HepG2 (cell line): ENCODE data around the gene PABPC1L2B.
"Not testable (repeated sequence)": the region's sequence is repeated elsewhere in the genome, so short reads cannot be mapped to it uniquely, and the experiment has no call there.

Source experiments
- ADNP ChIP-seq: sonication (generic); formaldehyde crosslinking; IDR thresholded peaks from 2 replicates; pipeline ENCODE4 v1.4.0; 2020; ENCODE audit warnings: missing genetic modification reagents
- JDP2 ChIP-seq: sonication (generic); formaldehyde crosslinking; IDR thresholded peaks from 2 replicates; pipeline ENCODE4 v1.8.1; 2022; ENCODE audit warnings: missing genetic modification reagents, borderline replicate concordance
- PHF21A ChIP-seq: sonication (generic); formaldehyde crosslinking; IDR thresholded peaks from 2 replicates; pipeline ENCODE4 v1.5.0; 2020; ENCODE audit warnings: mild to moderate bottlenecking, missing genetic modification reagents
- RXRA ChIP-seq: sonication (generic); formaldehyde crosslinking; IDR thresholded peaks from 2 replicates; pipeline ENCODE4 v1.5.1; 2020; ENCODE audit warnings: missing genetic modification reagents
- U2AF1 ChIP-seq: fragments of 200-400 bp; formaldehyde crosslinking; optimal IDR thresholded peaks from 2 replicates; pipeline ENCODE3; 2017; ENCODE audit warnings: mild to moderate bottlenecking, low read depth, low read length
- ZNF484 ChIP-seq: sonication (generic); formaldehyde crosslinking; IDR thresholded peaks from 2 replicates; pipeline ENCODE4 v1.5.1; 2020; ENCODE audit warnings: mild to moderate bottlenecking, low read depth, missing genetic modification reagents, borderline replicate concordance
- ZNF496 ChIP-seq: sonication (generic); formaldehyde crosslinking; IDR thresholded peaks from 2 replicates; pipeline ENCODE4 v1.8.1; 2023; ENCODE audit warnings: mild to moderate bottlenecking, moderate library complexity, missing genetic modification reagents; ENCODE audit not compliant: insufficient replicate concordance
- TF ChIP-seq, protein P1 (sequence below): sonication (generic); formaldehyde crosslinking; IDR thresholded peaks from 2 replicates; pipeline ENCODE4 v1.5.0; 2020; ENCODE audit warnings: mild to moderate bottlenecking, missing genetic modification reagents, moderate library complexity

- TF ChIP-seq ADNP (CRISPR knock-in tag); RXRA (CRISPR knock-in tag); JDP2 (CRISPR knock-in tag); PHF21A (CRISPR knock-in tag); ZNF496; U2AF1; ZNF484: not testable (repeated sequence)
- TF ChIP-seq, protein P1, sequence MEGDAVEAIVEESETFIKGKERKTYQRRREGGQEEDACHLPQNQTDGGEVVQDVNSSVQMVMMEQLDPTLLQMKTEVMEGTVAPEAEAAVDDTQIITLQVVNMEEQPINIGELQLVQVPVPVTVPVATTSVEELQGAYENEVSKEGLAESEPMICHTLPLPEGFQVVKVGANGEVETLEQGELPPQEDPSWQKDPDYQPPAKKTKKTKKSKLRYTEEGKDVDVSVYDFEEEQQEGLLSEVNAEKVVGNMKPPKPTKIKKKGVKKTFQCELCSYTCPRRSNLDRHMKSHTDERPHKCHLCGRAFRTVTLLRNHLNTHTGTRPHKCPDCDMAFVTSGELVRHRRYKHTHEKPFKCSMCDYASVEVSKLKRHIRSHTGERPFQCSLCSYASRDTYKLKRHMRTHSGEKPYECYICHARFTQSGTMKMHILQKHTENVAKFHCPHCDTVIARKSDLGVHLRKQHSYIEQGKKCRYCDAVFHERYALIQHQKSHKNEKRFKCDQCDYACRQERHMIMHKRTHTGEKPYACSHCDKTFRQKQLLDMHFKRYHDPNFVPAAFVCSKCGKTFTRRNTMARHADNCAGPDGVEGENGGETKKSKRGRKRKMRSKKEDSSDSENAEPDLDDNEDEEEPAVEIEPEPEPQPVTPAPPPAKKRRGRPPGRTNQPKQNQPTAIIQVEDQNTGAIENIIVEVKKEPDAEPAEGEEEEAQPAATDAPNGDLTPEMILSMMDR = not testable (repeated sequence)
These were observed 19.3 kb downstream of the PABPC1L2B start for GRCh38 chrX:73022093-73022445.
